HUDEP-2 (cell line): ENCODE measurements around the gene IFRD2.
"Not testable (repeated sequence)": the region's sequence is repeated elsewhere in the genome, so short reads cannot be mapped to it uniquely, and the experiment has no call there.

ENCODE experiments used
- DNase-seq, 76 experiments: peaks; one replicate each; lab custom pipeline; 2025; ENCODE audit not compliant: unreplicated experiment in 76 of 76; lab: John Stamatoyannopoulos, UW

Gene IFRD2

GRCh38 chr3:50256978-50257890 is 35.0 kb downstream of the IFRD2 start:
- peak in 44 of 76 experiments; percentile 4 to 65 (median 32) for DNase-seq

GRCh38 chr3:50255251-50255615 is 37.0 kb downstream of the IFRD2 start:
- no peak for DNase-seq

- no peak for DNase-seq
These were observed 37.5 kb downstream of the IFRD2 start for GRCh38 chr3:50254577-50255250.

- DNase-seq, result peak in 70 of 76 experiments; percentile 31 to 92 (median 66)
These were observed 41.0 kb downstream of the IFRD2 start for GRCh38 chr3:50251220-50251619.

GRCh38 chr3:50250514-50250913 is 41.7 kb downstream of the IFRD2 start:
- no peak for DNase-seq

- no peak for DNase-seq
These were observed 42.8 kb downstream of the IFRD2 start for GRCh38 chr3:50249457-50249856.

GRCh38 chr3:50248387-50248786 is 43.8 kb downstream of the IFRD2 start:
- DNase-seq, result no peak

- peak in 62 of 76 experiments; percentile 17 to 88 (median 59) for DNase-seq
These were observed 45.7 kb downstream of the IFRD2 start for GRCh38 chr3:50246517-50246954.

- peak in 73 of 76 experiments; percentile 17 to 92 (median 76) for DNase-seq
These were observed 46.3 kb downstream of the IFRD2 start for GRCh38 chr3:50245831-50246516.

GRCh38 chr3:50245251-50245745 is 46.9 kb downstream of the IFRD2 start:
- DNase-seq, result no peak

GRCh38 chr3:50244813-50245212 is 47.4 kb downstream of the IFRD2 start:
- not testable (repeated sequence) for DNase-seq

GRCh38 chr3:50243543-50243895 is 48.7 kb downstream of the IFRD2 start:
- no peak for DNase-seq

- peak in 36 of 76 experiments; percentile 0 to 55 (median 24) for DNase-seq
These were observed 49.2 kb downstream of the IFRD2 start for GRCh38 chr3:50242851-50243542.

- no peak for DNase-seq
These were observed 49.9 kb downstream of the IFRD2 start for GRCh38 chr3:50242381-50242770.

GRCh38 chr3:50241713-50242380 is 50.4 kb downstream of the IFRD2 start:
- DNase-seq, result no peak

- DNase-seq, result no peak
These were observed 51.1 kb downstream of the IFRD2 start for GRCh38 chr3:50241163-50241562.

GRCh38 chr3:50239649-50240048 is 52.6 kb downstream of the IFRD2 start:
- no peak for DNase-seq

GRCh38 chr3:50238549-50239026 is 53.6 kb downstream of the IFRD2 start:
- DNase-seq, result peak in 72 of 76 experiments; percentile 10 to 88 (median 71)

GRCh38 chr3:50237754-50238548 is 54.3 kb downstream of the IFRD2 start:
- DNase-seq, result peak in 73 of 76 experiments; percentile 15 to 84 (median 70)
